Endothelial cell of umbilical vein (primary cell): Measurements from ENCODE around the gene FLACC1. TPM values are rescaled to one million over a fixed set of nuclear protein-coding genes. Genes with fewer than 3 reads are reported as not detected.
"Not testable (repeated sequence)": the region's sequence is repeated elsewhere in the genome, so short reads cannot be mapped to it uniquely, and the experiment has no call there.

Experiments used
- BruUV-seq: library from RNA; stranded (reverse); fragments of 400-500 nt; replicated peaks from 2 replicates; lab custom pipeline; 2021; lab: Mats Ljungman, UMichigan
- CTCF ChIA-PET: fragments of 300-600, 350-600 bp; sonication (Branson Sonifier 250); formaldehyde crosslinking; loops from one replicate; lab custom pipeline; 2021; ENCODE audit warnings: antibody characterized with exemption, inconsistent platforms; lab: Charles Lee
- POLR2A ChIA-PET: fragments of 300-600, 350-600 bp; sonication (Branson Sonifier 250); formaldehyde crosslinking; loops from one replicate; lab custom pipeline; 2021; ENCODE audit warnings: antibody characterized with exemption, inconsistent platforms; lab: Charles Lee
- DNase-seq: peaks from one replicate; pipeline ENCODE4 v3.0.0-alpha.2; 2011; ENCODE audit warnings: low read depth, low spot score
- FAIRE-seq: peaks from 2 replicates; lab custom pipeline; 2011; peaks lifted over from hg19 to GRCh38; lab: Jason Lieb, UNC
- H2AFZ ChIP-seq: 2 replicates; pipeline ENCODE4 v1.6.0; 2012; ENCODE audit warnings: low read depth, low read length, control low read depth, inconsistent platforms
- H3K27ac ChIP-seq: 2 replicates; pipeline ENCODE4 v1.5.1; 2011; ENCODE audit warnings: low read depth, mild to moderate bottlenecking, control low read depth, low read length, moderate library complexity; ENCODE audit not compliant: insufficient read depth
- H3K27me3 ChIP-seq, 2 experiments: 2 replicates each; pipeline versions ENCODE4 v1.6.0 to v1.6.1; 2011; ENCODE audit warnings: low read length in 2 of 2, mixed read lengths in 1 of 2; ENCODE audit not compliant: control insufficient read depth in 2 of 2, insufficient read depth in 2 of 2
- H3K36me3 ChIP-seq, 2 experiments: 2 replicates in 1 of 2; 3 replicates in 1 of 2; pipeline ENCODE4 v1.5.1; 2011; ENCODE audit warnings: low read length in 2 of 2, mild to moderate bottlenecking in 1 of 2, moderate library complexity in 1 of 2; ENCODE audit not compliant: control insufficient read depth in 2 of 2, insufficient read depth in 2 of 2; ENCODE audit errors: extremely low read depth in 1 of 2
- H3K4me1 ChIP-seq: 3 replicates; pipeline ENCODE4 v1.5.1; 2011; ENCODE audit warnings: mild to moderate bottlenecking, low read length; ENCODE audit not compliant: control insufficient read depth, insufficient read depth; ENCODE audit errors: extremely low read depth
- H3K4me2 ChIP-seq: 2 replicates; pipeline ENCODE4 v1.6.1; 2011; ENCODE audit warnings: low read length, control low read depth, mixed read lengths; ENCODE audit not compliant: insufficient read depth
- H3K4me3 ChIP-seq, 3 experiments: fragments of 200-600 bp in 1 of 3; sonication (generic), shearing (Covaris generic) in 1 of 3; replicated peaks in 1 of 3; 2 replicates each; pipeline ENCODE4 v1.5.1; 2011 to 2016; ENCODE audit warnings: control low read depth in 3 of 3, low read length in 3 of 3, mild to moderate bottlenecking in 2 of 3, inconsistent platforms in 1 of 3, low read depth in 1 of 3, moderate library complexity in 1 of 3; ENCODE audit not compliant: insufficient read depth in 1 of 3
- H3K79me2 ChIP-seq: 2 replicates; pipeline ENCODE4 v1.6.0; 2012; ENCODE audit warnings: low read length, inconsistent platforms; ENCODE audit not compliant: control insufficient read depth, insufficient read depth
- H3K9ac ChIP-seq: replicated peaks from 2 replicates; pipeline ENCODE3; 2011; ENCODE audit warnings: low read length, control low read depth; ENCODE audit not compliant: insufficient read depth; ENCODE audit errors: extremely low read depth
- H3K9me1 ChIP-seq: replicated peaks from 3 replicates; pipeline ENCODE4 v1.6.0; 2011; ENCODE audit warnings: mild to moderate bottlenecking, low read length; ENCODE audit not compliant: control insufficient read depth, insufficient read depth; ENCODE audit errors: extremely low read depth
- H3K9me3 ChIP-seq: replicated peaks from 2 replicates; pipeline ENCODE4 v1.5.1; 2012; ENCODE audit warnings: low read length, inconsistent platforms; ENCODE audit not compliant: control insufficient read depth, insufficient read depth
- H4K20me1 ChIP-seq: replicated peaks from 2 replicates; pipeline ENCODE3; 2011; ENCODE audit warnings: mild to moderate bottlenecking, low read length; ENCODE audit not compliant: control insufficient read depth, insufficient read depth; ENCODE audit errors: extremely low read depth
- EZH2 ChIP-seq: IDR thresholded peaks from 2 replicates; pipeline ENCODE4 v1.6.1; 2012; ENCODE audit warnings: borderline replicate concordance, low read depth, mild to moderate bottlenecking, moderate library complexity, low read length, inconsistent platforms; ENCODE audit not compliant: severe bottlenecking
- FOS ChIP-seq: IDR thresholded peaks from 2 replicates; pipeline ENCODE4 v1.6.1; 2011; ENCODE audit warnings: mild to moderate bottlenecking, low read length, moderate library complexity, borderline replicate concordance; ENCODE audit not compliant: insufficient read depth
- GATA2 ChIP-seq: IDR thresholded peaks from 2 replicates; pipeline ENCODE4 v1.7.0; 2011; ENCODE audit warnings: low read depth, mild to moderate bottlenecking, moderate library complexity, mixed read lengths, low read length; ENCODE audit not compliant: insufficient read length, insufficient read depth
- JUN ChIP-seq: IDR thresholded peaks from 2 replicates; pipeline ENCODE4 v1.6.1; 2011; ENCODE audit warnings: borderline replicate concordance, low read depth; ENCODE audit not compliant: insufficient read length, insufficient read depth
- MYC ChIP-seq: IDR thresholded peaks from one replicate; pipeline ENCODE4 v1.6.1; 2011; ENCODE audit warnings: mild to moderate bottlenecking, low read depth, low read length
- POLR2A ChIP-seq: IDR thresholded peaks from 2 replicates; pipeline ENCODE4 v1.6.1; 2012; ENCODE audit warnings: low read depth, mild to moderate bottlenecking, control low read depth, low read length
- POLR2AphosphoS5 ChIP-seq: IDR thresholded peaks from 2 replicates; pipeline ENCODE4 v1.6.1; 2012; ENCODE audit warnings: low read depth, mild to moderate bottlenecking, control low read depth, low read length, moderate library complexity; ENCODE audit not compliant: insufficient read depth
- dilution Hi-C: fragments of 300-500 bp; cut with MboI; formaldehyde crosslinking; loops from one replicate; pipeline ENCODE4 v1.15.0; 2019; ENCODE audit warnings: low sequenced_read_pairs; ENCODE audit not compliant: extremely low pct_ligation_motif_present
- intact Hi-C: fragments of 100-400 bp; cut with micrococcal nuclease; formaldehyde crosslinking; loops from one replicate; pipeline ENCODE4 v1.10.0; 2022
- polyA plus RNA-seq, 4 experiments: library from polyadenylated mRNA; depleted of rRNA in 3 of 4; stranded (reverse) in 3 of 4; unstranded in 1 of 4; fragments of >200 nt; gene quantifications; 2 replicates each; pipeline versions ENCODE4 v1.2.1 to v1.2.3, GENCODE V29; 2011 to 2012; ENCODE audit warnings: missing spikeins in 1 of 4
- total RNA-seq: library from RNA; stranded (reverse); gene quantifications from 2 replicates; pipeline ENCODE4 v1.2.3, GENCODE V29; 2021
- TF ChIP-seq, protein P1 (sequence below): IDR thresholded peaks from 2 replicates; pipeline ENCODE4 v1.6.1; 2011; ENCODE audit not compliant: insufficient read depth, insufficient read length
- TF ChIP-seq, protein P2 (sequence below), 2 donors: IDR thresholded peaks; 1 replicate in 1 of 2; 2 replicates in 1 of 2; pipeline ENCODE4 v1.5.1; 2011; ENCODE audit warnings: low read length in 2 of 2, mild to moderate bottlenecking in 2 of 2, moderate library complexity in 2 of 2, control low read depth in 1 of 2, inconsistent platforms in 1 of 2, low read depth in 1 of 2; ENCODE audit not compliant: insufficient read depth in 1 of 2; ENCODE audit errors: extremely low read depth in 1 of 2

Gene FLACC1
- total and polyA plus RNA-seq, 2 donors (not counting 3 experiments of a cell fraction or from before 2014, with no cell fraction given) = 0.11 to 1.4 TPM

DNA sequence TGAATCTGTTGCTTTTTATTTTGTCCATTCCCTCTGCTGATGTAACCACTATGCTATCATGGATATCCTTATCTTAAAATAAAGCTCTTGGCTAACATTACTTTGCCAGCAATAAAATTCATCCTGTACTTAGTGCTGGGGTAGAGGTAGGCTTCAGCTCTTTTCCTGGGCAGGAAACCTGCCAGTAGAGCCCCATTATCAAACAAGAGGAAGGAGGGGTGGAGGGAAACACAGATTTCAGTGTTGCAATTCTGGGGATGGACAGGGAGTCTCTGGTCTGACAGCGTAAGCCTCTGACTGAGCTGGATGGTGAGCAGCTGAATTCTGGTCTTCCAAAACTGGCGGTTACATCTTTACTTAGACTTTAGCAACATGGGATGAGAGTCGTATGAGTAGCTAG lies 49.3 kb downstream of the FLACC1 start:
- Histone ChIP-seq H4K20me1 (no peaks in the 10 kb centered on the region), H3K4me3 (no peak overlapping the region), H3K4me1 (no peaks in the 10 kb centered on the region), H3K9me1 (no peaks in the 10 kb centered on the region), H3K9me3 (no peaks in the 10 kb centered on the region), H3K4me2 (no peak overlapping the region), H3K27me3 (no peaks in the 10 kb centered on the region), H3K36me3 (no peaks in the 10 kb centered on the region), H2AFZ (no peak overlapping the region), H3K79me2 (no peaks in the 10 kb centered on the region), H3K27ac (no peak overlapping the region), H3K9ac (no peak overlapping the region)
- FAIRE-seq (no peak), DNase-seq (no peak)
- TF ChIP-seq FOS = no peak
- TF ChIP-seq GATA2 = no peak
- TF ChIP-seq EZH2 = no peak
- no peak for TF ChIP-seq JUN
- TF ChIP-seq MYC = no peak
- no peak for TF ChIP-seq POLR2AphosphoS5
- TF ChIP-seq, protein P1, sequence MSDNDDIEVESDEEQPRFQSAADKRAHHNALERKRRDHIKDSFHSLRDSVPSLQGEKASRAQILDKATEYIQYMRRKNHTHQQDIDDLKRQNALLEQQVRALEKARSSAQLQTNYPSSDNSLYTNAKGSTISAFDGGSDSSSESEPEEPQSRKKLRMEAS = no peak
- no peak for TF ChIP-seq POLR2A
- TF ChIP-seq, protein P2, sequence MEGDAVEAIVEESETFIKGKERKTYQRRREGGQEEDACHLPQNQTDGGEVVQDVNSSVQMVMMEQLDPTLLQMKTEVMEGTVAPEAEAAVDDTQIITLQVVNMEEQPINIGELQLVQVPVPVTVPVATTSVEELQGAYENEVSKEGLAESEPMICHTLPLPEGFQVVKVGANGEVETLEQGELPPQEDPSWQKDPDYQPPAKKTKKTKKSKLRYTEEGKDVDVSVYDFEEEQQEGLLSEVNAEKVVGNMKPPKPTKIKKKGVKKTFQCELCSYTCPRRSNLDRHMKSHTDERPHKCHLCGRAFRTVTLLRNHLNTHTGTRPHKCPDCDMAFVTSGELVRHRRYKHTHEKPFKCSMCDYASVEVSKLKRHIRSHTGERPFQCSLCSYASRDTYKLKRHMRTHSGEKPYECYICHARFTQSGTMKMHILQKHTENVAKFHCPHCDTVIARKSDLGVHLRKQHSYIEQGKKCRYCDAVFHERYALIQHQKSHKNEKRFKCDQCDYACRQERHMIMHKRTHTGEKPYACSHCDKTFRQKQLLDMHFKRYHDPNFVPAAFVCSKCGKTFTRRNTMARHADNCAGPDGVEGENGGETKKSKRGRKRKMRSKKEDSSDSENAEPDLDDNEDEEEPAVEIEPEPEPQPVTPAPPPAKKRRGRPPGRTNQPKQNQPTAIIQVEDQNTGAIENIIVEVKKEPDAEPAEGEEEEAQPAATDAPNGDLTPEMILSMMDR (IDR thresholded peaks at IDR 0.05; ENCODE audit: extremely low read depth in 1 of 2, insufficient read depth in 1 of 2, low read depth in 1 of 2, low read length in 2 of 2) = no peak
- intact Hi-C loops (no loop called here), dilution Hi-C loops (no loop called here)
- no TSS peak for BruUV-seq
- POLR2A ChIA-PET = no interaction called here
- CTCF ChIA-PET = interaction anchor here (0.7 to 1.3 kb wide), 2 partner anchors 8 to 10 kb away, joined by 3 to 4 read pairs; no protein-coding TSS in a partner anchor

DNA sequence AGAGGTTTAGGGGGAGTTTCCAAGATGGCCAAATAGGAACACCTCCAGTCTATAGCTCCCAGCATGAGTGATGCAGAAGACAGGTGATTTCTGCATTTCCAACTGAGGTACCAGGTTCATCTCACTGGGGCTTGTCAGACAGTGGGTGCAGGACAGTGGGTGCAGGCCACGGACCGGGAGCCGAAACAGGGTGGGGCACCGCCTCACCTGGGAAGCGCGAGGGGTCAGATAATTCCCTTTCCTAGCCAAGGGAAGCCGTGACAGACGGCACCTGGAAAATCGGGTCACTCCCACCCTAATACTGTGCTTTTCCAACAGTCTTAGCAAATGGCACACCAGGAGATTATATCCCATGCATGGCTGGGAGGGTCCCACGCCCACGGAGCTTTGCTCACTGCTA lies 57.2 kb downstream of the FLACC1 start:
- dilution Hi-C loops, H3K79me2 ChIP-seq, H3K4me1 ChIP-seq, H3K4me3 ChIP-seq, intact Hi-C loops, H3K36me3 ChIP-seq, H3K27ac ChIP-seq, H3K9me3 ChIP-seq, H2AFZ ChIP-seq, BruUV-seq, POLR2A ChIA-PET, FAIRE-seq, DNase-seq, H3K27me3 ChIP-seq, H4K20me1 ChIP-seq, H3K9ac ChIP-seq, H3K9me1 ChIP-seq, H3K4me2 ChIP-seq: not testable (repeated sequence)
- CTCF ChIA-PET = interaction anchor here (0.9 to 2.2 kb wide), 2 partner anchors 8 to 11 kb away, joined by 4 to 8 read pairs; no protein-coding TSS in a partner anchor
